K562 (cell line): ENCODE measurements around the gene VN1R2. TPM values are rescaled to one million over a fixed set of nuclear protein-coding genes. Genes with fewer than 3 reads are reported as not detected.

ENCODE experiments used
- ATAC-seq: fragments of 200-7000 bp; cut with Tn5 transposase; 3 replicates; pipeline ENCODE4 v1.9.1; 2020; ENCODE audit warnings: moderate library complexity
- BruUV-seq: library from RNA; stranded (reverse); fragments of 400-500 nt; replicated peaks from 2 replicates; lab custom pipeline; 2021; lab: Mats Ljungman, UMichigan
- CTCF ChIA-PET: fragments of 300-600 bp; formaldehyde crosslinking; extraction: SDS; loops from one replicate; lab custom pipeline; 2021; ENCODE audit warnings: low intra/inter-chr PET ratio; lab: Yijun Ruan, JAX
- POLR2A ChIA-PET: fragments of 300-600, 350-650 bp; sonication (Branson Sonifier 250); formaldehyde crosslinking; extraction: SDS; loops from one replicate; lab custom pipeline; 2021; ENCODE audit warnings: antibody characterized with exemption, inconsistent platforms; lab: Yijun Ruan, JAX
- DNase-seq, 4 experiments: peaks; one replicate each; pipeline versions ENCODE4 v3.0.0 to v3.0.0-alpha.2; 2011 to 2018; ENCODE audit warnings: low spot score in 3 of 4, mixed read lengths in 3 of 4; ENCODE audit errors: extremely low read depth in 1 of 4
- FAIRE-seq: peaks from 2 replicates; lab custom pipeline; 2011; peaks lifted over from hg19 to GRCh38; lab: Jason Lieb, UNC
- H2AFZ ChIP-seq: 2 replicates; pipeline ENCODE4 v1.6.0; 2011; ENCODE audit warnings: low read depth, low read length, control low read depth, inconsistent platforms
- H3K27ac ChIP-seq: fragments of 200-600 bp; 3 replicates; pipeline ENCODE4 v1.8.0; 2011; ENCODE audit warnings: low read depth, mild to moderate bottlenecking, control low read depth, inconsistent platforms, low read length, moderate library complexity, mixed read lengths; ENCODE audit errors: extremely low read depth
- H3K27me3 ChIP-seq, 2 experiments: fragments of 300-600 bp in 1 of 2; 2 replicates in 1 of 2; 3 replicates in 1 of 2; pipeline versions ENCODE4 v1.6.0 to v1.8.0; 2011; ENCODE audit warnings: inconsistent platforms in 2 of 2, low read length in 2 of 2, mild to moderate bottlenecking in 1 of 2, mixed read lengths in 1 of 2, moderate library complexity in 1 of 2; ENCODE audit not compliant: control insufficient read depth in 2 of 2, insufficient read depth in 2 of 2
- H3K36me3 ChIP-seq: fragments of 300-600 bp; 3 replicates; pipeline ENCODE4 v1.8.0; 2011; ENCODE audit warnings: mild to moderate bottlenecking, low read length, inconsistent platforms; ENCODE audit not compliant: control insufficient read depth, insufficient read depth
- H3K4me1 ChIP-seq, 2 experiments: fragments of 200-600 bp in 1 of 2; replicated peaks in 1 of 2; 2 replicates in 1 of 2; 3 replicates in 1 of 2; pipeline versions ENCODE4 v1.5.1 to v1.8.0; 2011; ENCODE audit warnings: inconsistent platforms in 2 of 2, low read length in 2 of 2, mild to moderate bottlenecking in 1 of 2, mixed read lengths in 1 of 2, moderate library complexity in 1 of 2; ENCODE audit not compliant: control insufficient read depth in 2 of 2, insufficient read depth in 2 of 2
- H3K4me2 ChIP-seq: 2 replicates; pipeline ENCODE4 v1.6.1; 2011; ENCODE audit warnings: low read length, control low read depth, inconsistent platforms, mixed read lengths; ENCODE audit not compliant: insufficient read depth
- H3K4me3 ChIP-seq: fragments of 200-600 bp; sonication (generic), shearing (Covaris generic); 2 replicates; pipeline ENCODE4 v1.5.1; 2016; ENCODE audit warnings: control low read depth, inconsistent platforms
- H3K79me2 ChIP-seq: fragments of 200-600 bp; 3 replicates; pipeline ENCODE4 v1.8.0; 2011; ENCODE audit warnings: low read length, inconsistent platforms; ENCODE audit not compliant: control insufficient read depth, insufficient read depth
- H3K9ac ChIP-seq, 2 experiments: 2 replicates each; pipeline versions ENCODE4 v1.6.0 to v1.6.1; 2011; ENCODE audit warnings: low read depth in 2 of 2, low read length in 2 of 2, control low read depth in 1 of 2, inconsistent platforms in 1 of 2, mild to moderate bottlenecking in 1 of 2, mixed read lengths in 1 of 2; ENCODE audit not compliant: insufficient read depth in 1 of 2
- H3K9me1 ChIP-seq: one replicate; pipeline ENCODE4 v1.6.0; 2011; ENCODE audit warnings: inconsistent platforms, mild to moderate bottlenecking, low read length, moderate library complexity; ENCODE audit not compliant: control insufficient read depth, insufficient read depth
- H3K9me3 ChIP-seq: replicated peaks from 2 replicates; pipeline ENCODE4 v1.5.1; 2011; ENCODE audit warnings: low read depth, low read length, inconsistent platforms; ENCODE audit not compliant: control insufficient read depth, insufficient read depth
- H4K20me1 ChIP-seq: replicated peaks from 2 replicates; pipeline ENCODE4 v1.6.1; 2011; ENCODE audit warnings: low read length, inconsistent platforms, mixed read lengths; ENCODE audit not compliant: control insufficient read depth, insufficient read depth
- HMG20B ChIP-seq: fragments of 250-450 bp; sonication (Bioruptor Pico); IDR thresholded peaks from 2 replicates; pipeline ENCODE4 v1.5.0; 2021; ENCODE audit warnings: mild to moderate bottlenecking
- JUND ChIP-seq, 2 experiments: IDR thresholded peaks; 2 replicates in 1 of 2; 3 replicates in 1 of 2; pipeline ENCODE4 v1.6.1; 2011; ENCODE audit warnings: borderline replicate concordance in 2 of 2, low read depth in 2 of 2, low read length in 2 of 2, improper control_type of control experiment in 1 of 2, missing biosample characterization in 1 of 2, missing genetic modification characterization in 1 of 2, missing genetic modification reagents in 1 of 2
- LEF1 ChIP-seq: fragments of 450-650 bp; IDR thresholded peaks from 2 replicates; pipeline ENCODE4 v1.6.1; 2016; ENCODE audit warnings: mild to moderate bottlenecking
- MBD2 ChIP-seq: sonication (generic); IDR thresholded peaks from 2 replicates; pipeline ENCODE4 v1.6.1; 2016; ENCODE audit warnings: low read depth, borderline replicate concordance
- TCF7L2 ChIP-seq: fragments of 150-350 bp; IDR thresholded peaks from 2 replicates; pipeline ENCODE4 v1.6.1; 2016; ENCODE audit warnings: low read depth, mild to moderate bottlenecking, low read length, moderate library complexity
- TFAP4 ChIP-seq: sonication (generic); formaldehyde crosslinking; IDR thresholded peaks from 2 replicates; pipeline ENCODE4 v1.8.0; 2022; ENCODE audit warnings: missing genetic modification reagents, mild to moderate bottlenecking, moderate library complexity, borderline replicate concordance
- XRCC5 ChIP-seq: fragments of 200-400 bp; formaldehyde crosslinking; IDR thresholded peaks from 2 replicates; pipeline ENCODE4 v1.6.1; 2017; ENCODE audit warnings: low read depth, mild to moderate bottlenecking, low read length
- ZNF644 ChIP-seq: fragments of 200-800 bp; sonication (Bioruptor generic); IDR thresholded peaks from 2 replicates; pipeline ENCODE4 v1.6.1; 2016; ENCODE audit warnings: low read depth, missing genetic modification characterization, missing compliant biosample characterization
- WGBS: fragments of 100-300 bp; shearing (Covaris generic); methylation state at CpG from one replicate; pipeline ENCODE4 v1.1.6; 2016; ENCODE audit warnings: low coverage, mixed read lengths; ENCODE audit not compliant: insufficient coverage; ENCODE audit errors: missing lambda C conversion rate; 5-methylcytosine and 5-hydroxymethylcytosine counted together
- in situ Hi-C: fragments of 300-500 bp; cut with MboI; formaldehyde crosslinking; loops from 4 replicates; pipeline ENCODE4 v1.15.0; 2018; ENCODE audit warnings: inconsistent platforms, mixed read lengths
- intact Hi-C: fragments of 100-400 bp; cut with micrococcal nuclease; formaldehyde crosslinking; loops from 2 replicates; pipeline ENCODE4 v1.14.2; 2022
- polyA plus RNA-seq, 8 experiments: library from polyadenylated mRNA; depleted of rRNA in 4 of 8; stranded (reverse) in 5 of 8; unstranded in 3 of 8; fragments of >200 nt; fragmentation: Nextera tagmentation in 2 of 8; fragmentation: Illumina TruSeq in 1 of 8; extraction: Ambion mirVana in 2 of 8; extraction: Trizol in 1 of 8; gene quantifications; 2 replicates each; pipeline versions ENCODE4 v1.2.1 to v1.2.3, GENCODE V29; 2011 to 2014; ENCODE audit warnings: inconsistent platforms in 1 of 8, missing spikeins in 1 of 8
- total RNA-seq, 7 experiments: library from RNA; depleted of rRNA in 6 of 7; stranded (reverse); fragments of >200 nt in 6 of 7; fragmentation: Illumina TruSeq in 2 of 7; extraction: Trizol in 2 of 7; gene quantifications; 2 replicates each; pipeline versions ENCODE4 v1.2.1 to v1.2.3, GENCODE V29; 2011 to 2021; ENCODE audit warnings: low replicate concordance in 1 of 7
- TF ChIP-seq, protein P1 (sequence below), 3 experiments: fragments of 200-800 bp in 1 of 3; fragments of 250-450 bp in 1 of 3; fragments of 450-650 bp in 1 of 3; sonication (Bioruptor Pico) in 1 of 3; sonication (Bioruptor generic) in 1 of 3; formaldehyde crosslinking in 1 of 3; IDR thresholded peaks; 2 replicates each; pipeline versions ENCODE4 v1.6.1 to v1.8.0; 2016 to 2022; ENCODE audit warnings: mild to moderate bottlenecking in 2 of 3, missing genetic modification characterization in 2 of 3, missing compliant biosample characterization in 1 of 3, moderate library complexity in 1 of 3
- TF ChIP-seq, protein P2 (sequence below): sonication (generic); formaldehyde crosslinking; IDR thresholded peaks from 2 replicates; pipeline ENCODE4 v1.8.1; 2023; ENCODE audit warnings: mild to moderate bottlenecking, missing genetic modification reagents

VN1R2 gene
- total and polyA plus RNA-seq, 9 of the 15 experiments (the other 6 are each of a cell fraction or from before 2014, with no cell fraction given) = not detected

DNA sequence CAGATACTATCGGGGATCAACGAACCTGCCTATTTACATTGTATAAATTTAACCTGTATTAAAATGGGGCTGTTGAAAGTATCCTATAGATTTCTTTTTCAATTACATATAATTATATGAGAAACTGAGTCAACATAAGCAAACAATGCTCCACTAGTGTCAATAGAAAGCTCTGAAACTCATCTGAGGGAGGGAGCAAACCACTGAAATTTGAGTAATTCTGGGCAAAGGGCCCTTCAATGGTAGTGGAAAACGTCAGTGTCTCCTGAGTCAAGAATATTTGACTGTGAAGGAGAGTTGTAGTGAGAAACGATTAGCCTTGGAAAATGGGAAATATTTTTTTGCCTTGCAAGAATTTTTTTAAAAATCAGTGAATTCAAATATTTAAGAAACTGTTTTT, 27.0 kb downstream of the VN1R2 start:
- Histone ChIP-seq H3K4me2 (no peak overlapping the region), H4K20me1 (no peaks in the 10 kb centered on the region), H3K27ac (no peak overlapping the region), H3K4me3 (no peak overlapping the region), H3K9me3 (no peaks in the 10 kb centered on the region), H3K4me1 (no peaks in the 10 kb centered on the region), H3K79me2 (no peaks in the 10 kb centered on the region), H3K9me1 (no peaks in the 10 kb centered on the region), H3K36me3 (no peaks in the 10 kb centered on the region), H3K9ac (no peak overlapping the region), H2AFZ (no peak overlapping the region), H3K27me3 (no peaks in the 10 kb centered on the region)
- ChIA-PET CTCF (no interaction called here), POLR2A (no interaction called here)
- no peak for FAIRE-seq
- no peak for DNase-seq
- 3% methylated on average over 4 of the region's 4 CpGs for WGBS
- BruUV-seq = no TSS peak
- no peak for TF ChIP-seq HMG20B (CRISPR knock-in tag)
- TF ChIP-seq, protein P1, sequence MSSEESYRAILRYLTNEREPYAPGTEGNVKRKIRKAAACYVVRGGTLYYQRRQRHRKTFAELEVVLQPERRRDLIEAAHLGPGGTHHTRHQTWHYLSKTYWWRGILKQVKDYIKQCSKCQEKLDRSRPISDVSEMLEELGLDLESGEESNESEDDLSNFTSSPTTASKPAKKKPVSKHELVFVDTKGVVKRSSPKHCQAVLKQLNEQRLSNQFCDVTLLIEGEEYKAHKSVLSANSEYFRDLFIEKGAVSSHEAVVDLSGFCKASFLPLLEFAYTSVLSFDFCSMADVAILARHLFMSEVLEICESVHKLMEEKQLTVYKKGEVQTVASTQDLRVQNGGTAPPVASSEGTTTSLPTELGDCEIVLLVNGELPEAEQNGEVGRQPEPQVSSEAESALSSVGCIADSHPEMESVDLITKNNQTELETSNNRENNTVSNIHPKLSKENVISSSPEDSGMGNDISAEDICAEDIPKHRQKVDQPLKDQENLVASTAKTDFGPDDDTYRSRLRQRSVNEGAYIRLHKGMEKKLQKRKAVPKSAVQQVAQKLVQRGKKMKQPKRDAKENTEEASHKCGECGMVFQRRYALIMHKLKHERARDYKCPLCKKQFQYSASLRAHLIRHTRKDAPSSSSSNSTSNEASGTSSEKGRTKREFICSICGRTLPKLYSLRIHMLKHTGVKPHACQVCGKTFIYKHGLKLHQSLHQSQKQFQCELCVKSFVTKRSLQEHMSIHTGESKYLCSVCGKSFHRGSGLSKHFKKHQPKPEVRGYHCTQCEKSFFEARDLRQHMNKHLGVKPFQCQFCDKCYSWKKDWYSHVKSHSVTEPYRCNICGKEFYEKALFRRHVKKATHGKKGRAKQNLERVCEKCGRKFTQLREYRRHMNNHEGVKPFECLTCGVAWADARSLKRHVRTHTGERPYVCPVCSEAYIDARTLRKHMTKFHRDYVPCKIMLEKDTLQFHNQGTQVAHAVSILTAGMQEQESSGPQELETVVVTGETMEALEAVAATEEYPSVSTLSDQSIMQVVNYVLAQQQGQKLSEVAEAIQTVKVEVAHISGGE (CRISPR knock-in tag; IDR thresholded peaks at IDR 0.05) = no peak
- TF ChIP-seq, protein P2, sequence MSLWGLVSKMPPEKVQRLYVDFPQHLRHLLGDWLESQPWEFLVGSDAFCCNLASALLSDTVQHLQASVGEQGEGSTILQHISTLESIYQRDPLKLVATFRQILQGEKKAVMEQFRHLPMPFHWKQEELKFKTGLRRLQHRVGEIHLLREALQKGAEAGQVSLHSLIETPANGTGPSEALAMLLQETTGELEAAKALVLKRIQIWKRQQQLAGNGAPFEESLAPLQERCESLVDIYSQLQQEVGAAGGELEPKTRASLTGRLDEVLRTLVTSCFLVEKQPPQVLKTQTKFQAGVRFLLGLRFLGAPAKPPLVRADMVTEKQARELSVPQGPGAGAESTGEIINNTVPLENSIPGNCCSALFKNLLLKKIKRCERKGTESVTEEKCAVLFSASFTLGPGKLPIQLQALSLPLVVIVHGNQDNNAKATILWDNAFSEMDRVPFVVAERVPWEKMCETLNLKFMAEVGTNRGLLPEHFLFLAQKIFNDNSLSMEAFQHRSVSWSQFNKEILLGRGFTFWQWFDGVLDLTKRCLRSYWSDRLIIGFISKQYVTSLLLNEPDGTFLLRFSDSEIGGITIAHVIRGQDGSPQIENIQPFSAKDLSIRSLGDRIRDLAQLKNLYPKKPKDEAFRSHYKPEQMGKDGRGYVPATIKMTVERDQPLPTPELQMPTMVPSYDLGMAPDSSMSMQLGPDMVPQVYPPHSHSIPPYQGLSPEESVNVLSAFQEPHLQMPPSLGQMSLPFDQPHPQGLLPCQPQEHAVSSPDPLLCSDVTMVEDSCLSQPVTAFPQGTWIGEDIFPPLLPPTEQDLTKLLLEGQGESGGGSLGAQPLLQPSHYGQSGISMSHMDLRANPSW = no peak
- no peak for TF ChIP-seq JUND (IDR thresholded peaks at IDR 0.05; ENCODE audit: borderline replicate concordance, low read depth, low read length)
- no peak for TF ChIP-seq JUND (tag; IDR thresholded peaks at IDR 0.05; ENCODE audit: borderline replicate concordance, low read depth, low read length)
- no peak for TF ChIP-seq XRCC5
- no peak for TF ChIP-seq MBD2
- TF ChIP-seq ZNF644 = no peak
- TF ChIP-seq TCF7L2 = no peak
- no peak for TF ChIP-seq LEF1
- TF ChIP-seq TFAP4 (CRISPR knock-in tag) = no peak
- in situ Hi-C loops = no loop called here
- intact Hi-C loops = no loop called here
- ATAC-seq = no peak
